Mesothelial cell of epicardium (in vitro differentiated cells): ENCODE data around the gene CCDC137. TPM values are rescaled to one million over a fixed set of nuclear protein-coding genes. Genes with fewer than 3 reads are reported as not detected.

Experiments
- DNase-seq, 2 experiments: peaks; one replicate each; pipeline ENCODE4 v3.0.0; 2021; ENCODE audit warnings: low spot score in 2 of 2; ENCODE audit not compliant: unreplicated experiment in 2 of 2
- H3K27ac Mint-ChIP-seq: 2 replicates; pipeline ENCODE4 v1.8.0; 2021; ENCODE audit warnings: mixed read lengths
- H3K27me3 Mint-ChIP-seq: 2 replicates; pipeline ENCODE4 v1.8.0; 2021; ENCODE audit warnings: low read depth, mixed read lengths
- H3K36me3 Mint-ChIP-seq: 2 replicates; pipeline ENCODE4 v1.8.0; 2021; ENCODE audit warnings: mixed read lengths
- H3K4me1 Mint-ChIP-seq: 2 replicates; pipeline ENCODE4 v1.8.0; 2021; ENCODE audit warnings: mixed read lengths
- H3K4me3 Mint-ChIP-seq: 2 replicates; pipeline ENCODE4 v1.8.0; 2021; ENCODE audit warnings: mild to moderate bottlenecking, moderate library complexity, mixed read lengths
- H3K9me3 Mint-ChIP-seq: 2 replicates; pipeline ENCODE4 v1.8.0; 2021; ENCODE audit warnings: mixed read lengths
- total RNA-seq: library from RNA; stranded (reverse); gene quantifications from 3 replicates; pipeline ENCODE4 v1.2.1, GENCODE V29; 2021
- TF ChIP-seq, protein P1 (sequence below): fragments of 200-600 bp; sonication (generic); IDR thresholded peaks from one replicate; pipeline ENCODE4 v1.5.0; 2021; ENCODE audit warnings: antibody characterized with exemption; ENCODE audit not compliant: unreplicated experiment

Gene CCDC137
- total RNA-seq, 1 donor from 2014 or later = 19.6 TPM

- Mint-ChIP-seq H3K27ac (no peak overlapping the region), H3K9me3 (no peaks in the 10 kb centered on the region), H3K27me3 (no peaks in the 10 kb centered on the region), H3K4me3 (no peak overlapping the region), H3K4me1 (peaks cover 13% of the 10 kb centered on the region), H3K36me3 (peaks cover 27% of the 10 kb centered on the region)
- DNase-seq = no peak
- TF ChIP-seq, protein P1, sequence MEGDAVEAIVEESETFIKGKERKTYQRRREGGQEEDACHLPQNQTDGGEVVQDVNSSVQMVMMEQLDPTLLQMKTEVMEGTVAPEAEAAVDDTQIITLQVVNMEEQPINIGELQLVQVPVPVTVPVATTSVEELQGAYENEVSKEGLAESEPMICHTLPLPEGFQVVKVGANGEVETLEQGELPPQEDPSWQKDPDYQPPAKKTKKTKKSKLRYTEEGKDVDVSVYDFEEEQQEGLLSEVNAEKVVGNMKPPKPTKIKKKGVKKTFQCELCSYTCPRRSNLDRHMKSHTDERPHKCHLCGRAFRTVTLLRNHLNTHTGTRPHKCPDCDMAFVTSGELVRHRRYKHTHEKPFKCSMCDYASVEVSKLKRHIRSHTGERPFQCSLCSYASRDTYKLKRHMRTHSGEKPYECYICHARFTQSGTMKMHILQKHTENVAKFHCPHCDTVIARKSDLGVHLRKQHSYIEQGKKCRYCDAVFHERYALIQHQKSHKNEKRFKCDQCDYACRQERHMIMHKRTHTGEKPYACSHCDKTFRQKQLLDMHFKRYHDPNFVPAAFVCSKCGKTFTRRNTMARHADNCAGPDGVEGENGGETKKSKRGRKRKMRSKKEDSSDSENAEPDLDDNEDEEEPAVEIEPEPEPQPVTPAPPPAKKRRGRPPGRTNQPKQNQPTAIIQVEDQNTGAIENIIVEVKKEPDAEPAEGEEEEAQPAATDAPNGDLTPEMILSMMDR = no peak
Observed at GRCh38 chr17:81697261-81698044, 30.9 kb downstream of the CCDC137 start.

GRCh38 chr17:81700353-81701287 is 34.1 kb downstream of the CCDC137 start:
- TF ChIP-seq, protein P1 = no peak
- Mint-ChIP-seq H3K9me3 (no peaks in the 10 kb centered on the region), H3K4me3 (peak overlapping the region; percentile 95), H3K27ac (no peak overlapping the region), H3K4me1 (peaks cover 22% of the 10 kb centered on the region), H3K27me3 (no peaks in the 10 kb centered on the region), H3K36me3 (peaks cover 29% of the 10 kb centered on the region)
- DNase-seq = peak in 1 of 2 experiments; percentile 11

- H3K4me1 Mint-ChIP-seq = peaks cover 22% of the 10 kb centered on the region
- peak overlapping the region; percentile 53 for H3K27ac Mint-ChIP-seq
- H3K36me3 Mint-ChIP-seq = peaks cover 36% of the 10 kb centered on the region
Observed at GRCh38 chr17:81701288-81702071, 34.9 kb downstream of the CCDC137 start.

DNA sequence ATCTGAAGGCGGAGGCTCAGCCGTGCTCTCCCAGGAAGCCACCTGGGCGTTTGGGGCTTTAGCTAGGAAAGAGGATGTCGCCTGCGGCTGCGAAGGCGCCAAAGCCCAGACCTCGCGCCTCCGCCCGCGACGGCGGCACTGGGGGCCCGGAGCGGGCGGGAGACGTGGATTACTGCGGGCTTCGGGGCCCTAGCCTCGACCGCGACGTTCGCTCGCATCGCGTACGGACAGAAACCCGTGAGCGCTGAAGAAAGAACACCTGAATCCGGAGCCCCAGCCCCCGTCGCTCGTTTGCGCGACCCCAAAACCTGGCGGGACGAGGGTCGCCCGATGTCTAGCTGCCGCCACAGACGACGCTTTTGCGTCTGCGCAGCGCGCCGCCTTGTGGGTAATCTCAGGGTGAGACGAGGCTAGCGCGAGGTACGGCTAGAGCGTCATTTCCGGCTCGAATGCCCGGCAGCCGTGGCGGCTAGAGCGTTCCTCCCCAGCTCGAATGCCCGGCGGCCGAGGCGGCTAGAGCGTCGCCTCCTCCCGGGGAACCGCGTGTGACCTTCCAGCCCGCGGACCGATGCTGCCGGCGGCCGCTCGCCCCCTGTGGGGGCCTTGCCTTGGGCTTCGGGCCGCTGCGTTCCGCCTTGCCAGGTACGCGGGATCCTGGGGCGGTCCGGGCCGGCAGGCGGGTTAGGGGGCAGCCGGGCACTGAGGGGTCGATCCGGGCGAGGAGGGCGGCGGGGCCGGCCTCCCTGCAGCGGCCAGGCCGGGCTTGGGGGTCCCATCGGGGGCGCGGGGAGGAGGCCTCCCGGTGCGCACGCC is 36.6 kb downstream of the CCDC137 start, which contains the start of gene MRPL12:
Gene MRPL12 (plus strand): TSS at position 434 of the 813 bp plus-strand sequence. CDS start 135 bp downstream, at position 569.
- H3K4me3 Mint-ChIP-seq = peak within 1 kb of the TSS; percentile 95
- TF ChIP-seq, protein P1 = peak; percentile 40
- peaks cover 22% of the 10 kb centered on the region for H3K36me3 Mint-ChIP-seq
- H3K4me1 Mint-ChIP-seq = peaks cover 22% of the 10 kb centered on the region
- DNase-seq = peak; percentile 78 to 88
- peak within 1 kb of the TSS; percentile 98 for H3K27ac Mint-ChIP-seq
- no peaks in the 10 kb centered on the region for H3K27me3 Mint-ChIP-seq
- no peaks in the 10 kb centered on the region for H3K9me3 Mint-ChIP-seq

More at GRCh38 chr17:81701288-81702071, 34.9 kb downstream of the CCDC137 start:
- H3K4me3 Mint-ChIP-seq = peak overlapping the region; percentile 95
- TF ChIP-seq, protein P1 = no peak
- H3K27me3 Mint-ChIP-seq = no peaks in the 10 kb centered on the region
- no peaks in the 10 kb centered on the region for H3K9me3 Mint-ChIP-seq
- DNase-seq = peak in 1 of 2 experiments; percentile 12
